Measurements from ENCODE around the gene GAPT.

GAPT gene

DNA sequence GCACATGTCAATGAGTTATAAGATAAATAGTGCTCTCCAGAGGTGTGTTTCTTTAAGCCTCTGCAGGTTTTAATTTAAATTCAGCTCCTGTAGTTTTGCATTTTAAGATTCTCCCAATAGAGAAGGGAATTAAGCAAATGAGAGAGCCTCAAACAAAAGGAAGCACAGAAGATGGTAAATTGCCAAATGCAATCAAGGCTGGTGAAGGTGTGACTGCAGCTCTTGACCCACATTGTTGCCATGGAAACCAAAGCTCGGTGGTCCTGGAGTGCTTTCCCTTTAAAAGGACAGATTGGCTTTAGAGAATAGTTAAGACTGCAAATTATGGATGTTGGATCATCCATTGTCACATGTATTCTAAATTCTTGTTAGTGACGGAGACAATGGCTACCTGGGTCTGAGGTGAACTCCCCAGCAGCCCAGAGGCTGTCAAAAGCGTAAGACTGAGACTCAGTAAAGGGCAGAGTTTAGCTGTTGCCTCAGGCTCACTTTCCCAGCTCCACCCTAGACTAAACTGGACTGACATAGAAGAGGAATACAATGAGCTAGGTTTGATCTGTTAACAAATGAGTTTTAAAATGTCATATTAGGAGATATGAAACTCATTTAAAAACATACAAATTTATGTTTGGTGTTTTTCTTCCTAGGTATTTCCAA lies 12.3 kb downstream of the GAPT start:
- no peak for TF ChIP-seq ZFX (IDR thresholded peaks at IDR 0.05)
- TF ChIP-seq, protein P1, sequence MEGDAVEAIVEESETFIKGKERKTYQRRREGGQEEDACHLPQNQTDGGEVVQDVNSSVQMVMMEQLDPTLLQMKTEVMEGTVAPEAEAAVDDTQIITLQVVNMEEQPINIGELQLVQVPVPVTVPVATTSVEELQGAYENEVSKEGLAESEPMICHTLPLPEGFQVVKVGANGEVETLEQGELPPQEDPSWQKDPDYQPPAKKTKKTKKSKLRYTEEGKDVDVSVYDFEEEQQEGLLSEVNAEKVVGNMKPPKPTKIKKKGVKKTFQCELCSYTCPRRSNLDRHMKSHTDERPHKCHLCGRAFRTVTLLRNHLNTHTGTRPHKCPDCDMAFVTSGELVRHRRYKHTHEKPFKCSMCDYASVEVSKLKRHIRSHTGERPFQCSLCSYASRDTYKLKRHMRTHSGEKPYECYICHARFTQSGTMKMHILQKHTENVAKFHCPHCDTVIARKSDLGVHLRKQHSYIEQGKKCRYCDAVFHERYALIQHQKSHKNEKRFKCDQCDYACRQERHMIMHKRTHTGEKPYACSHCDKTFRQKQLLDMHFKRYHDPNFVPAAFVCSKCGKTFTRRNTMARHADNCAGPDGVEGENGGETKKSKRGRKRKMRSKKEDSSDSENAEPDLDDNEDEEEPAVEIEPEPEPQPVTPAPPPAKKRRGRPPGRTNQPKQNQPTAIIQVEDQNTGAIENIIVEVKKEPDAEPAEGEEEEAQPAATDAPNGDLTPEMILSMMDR (conservative IDR thresholded peaks at IDR 0.05): no peak
- no peak overlapping the region for H3K27ac ChIP-seq

DNA sequence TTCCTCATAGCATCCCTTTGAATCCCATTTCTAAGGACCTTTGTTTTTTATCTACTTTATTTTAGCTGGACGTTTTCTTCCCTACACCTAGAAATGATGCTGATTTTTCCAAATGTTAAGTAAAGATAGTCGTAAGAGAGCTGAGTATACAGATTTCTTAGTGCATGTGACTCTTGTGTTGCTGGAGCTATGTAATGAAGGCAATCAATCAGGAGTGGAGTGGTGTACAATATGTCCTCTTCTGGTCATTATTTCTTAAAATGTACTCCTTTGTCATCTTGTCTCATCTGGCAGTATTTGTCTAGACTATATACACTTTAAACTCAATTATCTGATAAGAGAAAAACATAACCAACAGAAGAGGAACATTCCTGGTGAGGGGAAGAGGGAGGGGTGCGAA lies 13.5 kb downstream of the GAPT start:
- TF ChIP-seq, protein P1 (conservative IDR thresholded peaks at IDR 0.05): no peak
- TF ChIP-seq ZFX (IDR thresholded peaks at IDR 0.05): no peak
- no peak overlapping the region for H3K27ac ChIP-seq

DNA sequence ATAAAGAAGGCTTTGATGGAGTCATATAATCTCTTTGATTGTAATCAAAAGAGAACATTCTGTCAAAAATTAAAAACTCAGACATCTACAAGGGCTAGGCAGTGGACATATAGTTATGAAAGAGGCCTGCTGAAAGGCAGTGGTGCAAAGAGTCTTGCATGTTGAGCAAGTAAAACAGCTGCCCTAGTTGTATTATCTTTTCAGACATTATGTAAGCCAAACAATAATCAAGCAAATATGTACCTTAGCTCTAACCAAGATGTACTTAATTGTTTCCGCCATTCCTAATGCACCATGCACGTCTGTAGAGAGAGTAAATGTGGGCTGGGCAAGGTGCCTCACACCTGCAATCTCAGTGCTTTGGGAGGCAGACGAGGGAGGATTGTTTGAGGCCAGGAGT lies 14.3 kb downstream of the GAPT start:
- TF ChIP-seq, protein P1 (conservative IDR thresholded peaks at IDR 0.05): no peak
- no peak for TF ChIP-seq ZFX (IDR thresholded peaks at IDR 0.05)
- H3K27ac ChIP-seq: no peak overlapping the region

DNA sequence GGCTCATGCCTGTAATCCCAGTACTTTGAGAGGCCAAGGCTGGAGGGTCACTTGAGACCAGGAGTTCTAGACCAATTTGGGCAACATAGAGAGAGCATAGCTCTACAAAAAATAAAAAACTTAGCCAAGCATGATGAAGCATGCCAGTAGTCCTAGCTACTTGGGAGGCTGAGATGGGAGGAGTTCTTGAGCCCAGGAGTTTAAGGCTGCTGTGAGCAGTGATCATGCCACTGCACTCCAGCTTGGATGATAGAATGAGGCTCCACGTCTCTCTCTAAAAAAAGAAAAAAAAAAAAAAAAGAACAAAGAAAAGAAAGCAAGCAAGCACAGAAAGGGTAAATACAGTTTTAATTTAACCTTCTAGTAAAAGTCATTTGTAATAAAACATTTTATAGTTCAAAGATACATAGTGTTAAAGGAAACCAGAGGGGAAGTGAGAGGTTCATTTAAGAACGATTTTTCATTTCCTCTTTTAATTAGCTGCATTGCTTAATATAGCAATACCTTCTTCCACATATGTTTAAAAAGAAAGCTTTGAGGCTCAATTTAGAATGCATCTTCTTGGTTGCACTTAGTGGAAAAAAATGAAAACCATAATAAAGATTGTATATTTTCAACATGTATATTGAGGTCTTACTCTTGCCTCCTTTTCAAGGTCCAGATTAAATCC lies 14.9 kb downstream of the GAPT start:
- TF ChIP-seq, protein P1 (conservative IDR thresholded peaks at IDR 0.05): no peak
- TF ChIP-seq ZFX (IDR thresholded peaks at IDR 0.05): no peak
- no peak overlapping the region for H3K27ac ChIP-seq

DNA sequence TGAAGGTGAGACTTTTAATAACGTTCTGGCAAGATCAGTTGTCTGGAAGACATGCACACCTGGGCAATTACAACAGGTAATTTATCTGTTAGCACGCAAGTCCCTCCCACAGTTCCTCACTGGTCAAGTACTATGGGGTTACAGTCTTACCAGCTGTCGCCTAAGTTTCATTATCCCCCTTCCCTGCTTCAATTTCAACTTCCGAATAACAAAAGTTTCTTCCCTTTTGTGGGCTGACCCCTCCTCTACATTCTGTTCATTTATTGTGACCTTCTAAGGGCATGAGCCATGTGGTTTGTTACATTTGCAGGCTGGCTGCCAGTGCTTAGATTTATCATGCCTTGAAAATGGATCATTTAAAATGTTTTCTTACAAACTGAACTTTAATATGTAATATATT lies 16.5 kb downstream of the GAPT start:
- H3K27ac ChIP-seq: no peak overlapping the region
- TF ChIP-seq ZFX (IDR thresholded peaks at IDR 0.05): no peak
- TF ChIP-seq, protein P1 (conservative IDR thresholded peaks at IDR 0.05): no peak

DNA sequence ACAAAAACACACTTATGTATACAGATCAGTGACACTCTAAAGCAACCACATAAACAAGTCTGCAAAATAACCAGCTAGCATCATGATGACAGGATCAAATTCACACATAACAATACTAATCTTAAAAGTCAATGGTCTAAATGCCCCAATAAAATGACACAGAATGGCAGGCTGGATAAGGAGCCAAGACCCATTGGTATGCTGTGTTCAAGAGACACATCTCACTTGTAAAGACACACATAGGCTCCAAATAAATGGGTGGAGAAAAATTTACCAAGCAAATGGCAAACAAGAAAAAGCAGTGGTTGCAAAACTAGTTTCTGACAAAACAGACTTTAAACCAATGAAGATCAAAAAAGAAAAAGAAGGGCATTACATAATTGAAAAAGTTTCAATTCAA lies 26.0 kb downstream of the GAPT start:
- no peak overlapping the region for H3K27ac ChIP-seq

DNA sequence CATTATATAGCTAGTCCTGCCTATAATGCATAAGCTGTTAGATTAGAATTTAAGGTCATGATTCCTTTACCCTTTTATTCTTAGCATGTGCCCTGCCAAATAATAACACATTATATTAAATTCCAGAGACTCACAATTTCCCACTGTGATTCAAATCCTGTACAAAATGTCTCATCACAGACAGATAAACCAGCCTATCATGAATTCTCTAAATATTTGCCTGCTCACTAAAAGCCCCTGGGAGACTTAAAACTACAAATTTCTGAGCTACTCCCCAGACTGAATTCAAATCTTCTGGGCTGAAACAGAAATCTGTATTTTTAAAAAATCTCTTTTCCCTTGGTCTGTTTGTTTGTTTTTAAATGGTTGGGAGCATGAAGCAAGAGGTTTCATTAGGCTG lies 32.7 kb downstream of the GAPT start:
- TF ChIP-seq, protein P1 (conservative IDR thresholded peaks at IDR 0.05): no peak
- no peak for TF ChIP-seq ZFX (IDR thresholded peaks at IDR 0.05)
- no peak overlapping the region for H3K27ac ChIP-seq

More for the DNA sequence above, 26.0 kb downstream of the GAPT start:
- TF ChIP-seq ZFX (IDR thresholded peaks at IDR 0.05): no peak
- TF ChIP-seq, protein P1 (conservative IDR thresholded peaks at IDR 0.05): no peak
